Panc1 (cell line): ENCODE data around the gene MYH7. TPM values are rescaled to one million over a fixed set of nuclear protein-coding genes. Genes with fewer than 3 reads are reported as not detected.

Source experiments
- ATAC-seq: fragments of 200-7000 bp; cut with Tn5 transposase; 2 replicates; pipeline ENCODE4 v1.9.1; 2020; ENCODE audit warnings: mild to moderate bottlenecking, moderate library complexity
- BruUV-seq: library from RNA; stranded (reverse); fragments of 400-500 nt; replicated peaks from 2 replicates; lab custom pipeline; 2021; lab: Mats Ljungman, UMichigan
- CTCF ChIA-PET: fragments of 300-600 bp; sonication (Branson Sonifier 250); formaldehyde crosslinking; loops from one replicate; lab custom pipeline; 2022; ENCODE audit warnings: antibody characterized with exemption; lab: Charles Lee
- POLR2A ChIA-PET: fragments of 300-600 bp; sonication (Branson Sonifier 250); formaldehyde crosslinking; loops from one replicate; lab custom pipeline; 2022; ENCODE audit warnings: antibody characterized with exemption; lab: Charles Lee
- DNase-seq: peaks from one replicate; pipeline ENCODE4 v3.0.0-alpha.2; 2010; ENCODE audit warnings: low read depth, low spot score
- H3K27ac ChIP-seq: 2 replicates; pipeline ENCODE4 v1.5.1; 2011; ENCODE audit warnings: mild to moderate bottlenecking, low read length, inconsistent platforms
- H3K27me3 ChIP-seq: fragments of 200-500 bp; sonication (Bioruptor generic); 2 replicates; pipeline ENCODE4 v1.6.0; 2014; ENCODE audit warnings: low read length, inconsistent platforms; ENCODE audit not compliant: control insufficient read depth, insufficient read depth
- H3K36me3 ChIP-seq: fragments of 200-500 bp; sonication (Bioruptor generic); 2 replicates; pipeline ENCODE4 v1.5.1; 2014; ENCODE audit warnings: inconsistent platforms, mild to moderate bottlenecking, low read length, moderate library complexity; ENCODE audit not compliant: control insufficient read depth, insufficient read depth
- H3K4me1 ChIP-seq: 2 replicates; pipeline ENCODE4 v1.5.1; 2011; ENCODE audit warnings: inconsistent platforms, mild to moderate bottlenecking, low read length, moderate library complexity; ENCODE audit not compliant: control insufficient read depth, insufficient read depth
- H3K4me3 ChIP-seq, 2 experiments: 2 replicates each; pipeline ENCODE4 v1.5.1; 2011 to 2012; ENCODE audit warnings: low read depth in 2 of 2, low read length in 2 of 2, mild to moderate bottlenecking in 2 of 2, inconsistent platforms in 1 of 2, moderate library complexity in 1 of 2
- H3K9me3 ChIP-seq: fragments of 200-500 bp; sonication (Bioruptor generic); 2 replicates; pipeline ENCODE4 v1.5.1; 2014; ENCODE audit warnings: low read depth, mild to moderate bottlenecking, inconsistent platforms, low read length, moderate library complexity; ENCODE audit not compliant: control insufficient read depth, insufficient read depth
- POLR2AphosphoS5 ChIP-seq: IDR thresholded peaks from 2 replicates; pipeline ENCODE4 v1.6.1; 2012; ENCODE audit warnings: mild to moderate bottlenecking, low read depth, low read length, moderate library complexity
- SIN3A ChIP-seq: IDR thresholded peaks from 2 replicates; pipeline ENCODE4 v1.6.1; 2012; ENCODE audit warnings: low read depth, mild to moderate bottlenecking, low read length, moderate library complexity, borderline replicate concordance; ENCODE audit not compliant: insufficient read depth
- TCF7L2 ChIP-seq: IDR thresholded peaks from 2 replicates; pipeline ENCODE4 v1.6.1; 2011; ENCODE audit warnings: mild to moderate bottlenecking, low read depth, low read length, inconsistent platforms
- in situ Hi-C: cut with HindIII; loops from 2 replicates; pipeline ENCODE4 v1.10.0; 2016; ENCODE audit warnings: low sequenced_read_pairs, low pct_unique_long_range_greater_than_20kb
- intact Hi-C: fragments of 100-400 bp; cut with micrococcal nuclease; formaldehyde crosslinking; loops from one replicate; pipeline ENCODE4 v1.10.0; 2022; ENCODE audit not compliant: unreplicated experiment
- total RNA-seq: library from RNA; stranded (reverse); gene quantifications from one replicate; pipeline ENCODE4 v1.2.1, GENCODE V29; 2021; ENCODE audit not compliant: unreplicated experiment
- TF ChIP-seq, protein P1 (sequence below), 2 experiments: IDR thresholded peaks; 2 replicates each; pipeline ENCODE4 v1.6.1; 2011 to 2012; ENCODE audit warnings: low read depth in 2 of 2, control low read depth in 1 of 2, low read length in 1 of 2, mild to moderate bottlenecking in 1 of 2, moderate library complexity in 1 of 2; ENCODE audit not compliant: insufficient read depth in 1 of 2
- TF ChIP-seq, protein P2 (sequence below): fragments of 450-650 bp; IDR thresholded peaks from 2 replicates; pipeline ENCODE4 v1.5.1; 2017; ENCODE audit warnings: mild to moderate bottlenecking

Gene MYH7
- total RNA-seq, 1 experiment from 2014 or later = not detected

DNA sequence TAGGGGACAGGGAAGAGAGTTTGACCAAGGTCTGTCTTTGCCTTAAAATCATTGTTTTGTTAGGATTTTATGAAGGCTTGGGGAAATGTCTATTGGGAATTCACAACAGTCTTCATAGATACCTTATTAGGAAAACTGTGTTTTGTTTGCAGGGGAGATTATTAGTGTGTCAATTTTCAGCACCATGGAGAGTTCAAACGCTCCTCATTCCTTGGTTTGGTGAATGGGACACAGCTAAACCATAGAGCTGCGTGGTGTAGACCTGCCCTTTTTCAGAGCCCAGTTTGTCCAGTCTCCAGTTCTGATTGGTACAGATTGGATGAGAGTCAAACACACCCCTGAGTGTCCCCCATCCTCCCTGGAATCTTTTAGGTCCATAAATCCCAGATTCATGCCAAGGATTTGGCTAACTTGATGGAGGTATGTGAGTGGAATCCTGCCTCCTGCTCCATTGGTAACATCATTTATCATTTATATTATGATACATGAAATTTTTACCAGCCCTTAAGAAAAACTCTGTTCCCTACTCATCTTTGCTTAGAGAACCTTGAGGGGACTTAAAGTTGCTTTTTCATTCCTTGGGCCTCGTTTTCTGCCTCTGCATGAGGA, 46.0 kb upstream of the MYH7 start:
- TF ChIP-seq, protein P1, sequence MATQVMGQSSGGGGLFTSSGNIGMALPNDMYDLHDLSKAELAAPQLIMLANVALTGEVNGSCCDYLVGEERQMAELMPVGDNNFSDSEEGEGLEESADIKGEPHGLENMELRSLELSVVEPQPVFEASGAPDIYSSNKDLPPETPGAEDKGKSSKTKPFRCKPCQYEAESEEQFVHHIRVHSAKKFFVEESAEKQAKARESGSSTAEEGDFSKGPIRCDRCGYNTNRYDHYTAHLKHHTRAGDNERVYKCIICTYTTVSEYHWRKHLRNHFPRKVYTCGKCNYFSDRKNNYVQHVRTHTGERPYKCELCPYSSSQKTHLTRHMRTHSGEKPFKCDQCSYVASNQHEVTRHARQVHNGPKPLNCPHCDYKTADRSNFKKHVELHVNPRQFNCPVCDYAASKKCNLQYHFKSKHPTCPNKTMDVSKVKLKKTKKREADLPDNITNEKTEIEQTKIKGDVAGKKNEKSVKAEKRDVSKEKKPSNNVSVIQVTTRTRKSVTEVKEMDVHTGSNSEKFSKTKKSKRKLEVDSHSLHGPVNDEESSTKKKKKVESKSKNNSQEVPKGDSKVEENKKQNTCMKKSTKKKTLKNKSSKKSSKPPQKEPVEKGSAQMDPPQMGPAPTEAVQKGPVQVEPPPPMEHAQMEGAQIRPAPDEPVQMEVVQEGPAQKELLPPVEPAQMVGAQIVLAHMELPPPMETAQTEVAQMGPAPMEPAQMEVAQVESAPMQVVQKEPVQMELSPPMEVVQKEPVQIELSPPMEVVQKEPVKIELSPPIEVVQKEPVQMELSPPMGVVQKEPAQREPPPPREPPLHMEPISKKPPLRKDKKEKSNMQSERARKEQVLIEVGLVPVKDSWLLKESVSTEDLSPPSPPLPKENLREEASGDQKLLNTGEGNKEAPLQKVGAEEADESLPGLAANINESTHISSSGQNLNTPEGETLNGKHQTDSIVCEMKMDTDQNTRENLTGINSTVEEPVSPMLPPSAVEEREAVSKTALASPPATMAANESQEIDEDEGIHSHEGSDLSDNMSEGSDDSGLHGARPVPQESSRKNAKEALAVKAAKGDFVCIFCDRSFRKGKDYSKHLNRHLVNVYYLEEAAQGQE (IDR thresholded peaks at IDR 0.05; ENCODE audit: insufficient read depth in 1 of 2, low read depth in 2 of 2, low read length in 1 of 2) = peak; percentile 83 to 84
- no peak for TF ChIP-seq POLR2AphosphoS5

DNA sequence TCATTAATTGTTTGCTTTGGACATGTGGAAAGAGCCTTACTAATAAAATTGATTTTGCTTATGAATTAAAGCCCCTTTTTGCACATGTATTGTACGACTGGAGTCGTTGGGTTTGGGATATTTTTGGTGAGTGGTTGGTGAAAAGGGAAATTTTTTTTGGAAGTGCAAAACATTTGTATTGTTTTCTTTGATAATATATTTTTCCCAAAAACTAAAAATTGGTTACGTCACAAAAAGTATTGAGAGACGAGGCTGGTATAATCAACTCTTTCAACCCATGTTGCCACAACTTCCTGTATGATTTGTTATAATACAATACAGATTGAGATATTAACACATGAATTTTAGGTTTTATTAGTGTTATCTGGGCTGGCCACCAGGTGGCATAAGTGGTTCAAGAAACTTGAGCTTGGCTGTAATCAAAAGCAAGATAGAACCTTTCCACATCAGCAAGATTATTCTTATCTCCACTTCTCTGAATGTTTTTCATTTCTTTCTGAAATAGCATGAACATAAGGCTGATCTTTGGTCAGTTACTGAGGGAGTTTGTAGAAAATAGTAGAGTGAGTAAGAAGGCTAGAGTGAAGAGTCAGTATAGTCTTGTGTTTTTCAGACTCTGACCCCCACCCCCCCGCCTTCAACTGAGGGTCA, 42.8 kb upstream of the MYH7 start:
- POLR2A ChIA-PET = no interaction called here
- no peak for ATAC-seq
- Histone ChIP-seq H3K27ac (no peak overlapping the region), H3K4me3 (no peak overlapping the region), H3K36me3 (peaks cover 32% of the 10 kb centered on the region), H3K9me3 (no peaks in the 10 kb centered on the region), H3K4me1 (no peaks in the 10 kb centered on the region), H3K27me3 (no peaks in the 10 kb centered on the region)
- in situ Hi-C loops (no loop called here), intact Hi-C loops (loop anchor here (2.0 kb wide), 1 partner anchor 81 kb away; no protein-coding TSS in a partner anchor)
- BruUV-seq = no TSS peak
- CTCF ChIA-PET = interaction anchor here (0.6 to 1.9 kb wide), 4 partner anchors 34 to 558 kb away, joined by 3 to 13 read pairs (median 8); no protein-coding TSS in a partner anchor
- TF ChIP-seq POLR2AphosphoS5 (no peak), SIN3A (no peak), TCF7L2 (no peak)
- TF ChIP-seq, protein P1 (IDR thresholded peaks at IDR 0.05; ENCODE audit: insufficient read depth in 1 of 2, low read depth in 2 of 2, low read length in 1 of 2) = no peak
- TF ChIP-seq, protein P2, sequence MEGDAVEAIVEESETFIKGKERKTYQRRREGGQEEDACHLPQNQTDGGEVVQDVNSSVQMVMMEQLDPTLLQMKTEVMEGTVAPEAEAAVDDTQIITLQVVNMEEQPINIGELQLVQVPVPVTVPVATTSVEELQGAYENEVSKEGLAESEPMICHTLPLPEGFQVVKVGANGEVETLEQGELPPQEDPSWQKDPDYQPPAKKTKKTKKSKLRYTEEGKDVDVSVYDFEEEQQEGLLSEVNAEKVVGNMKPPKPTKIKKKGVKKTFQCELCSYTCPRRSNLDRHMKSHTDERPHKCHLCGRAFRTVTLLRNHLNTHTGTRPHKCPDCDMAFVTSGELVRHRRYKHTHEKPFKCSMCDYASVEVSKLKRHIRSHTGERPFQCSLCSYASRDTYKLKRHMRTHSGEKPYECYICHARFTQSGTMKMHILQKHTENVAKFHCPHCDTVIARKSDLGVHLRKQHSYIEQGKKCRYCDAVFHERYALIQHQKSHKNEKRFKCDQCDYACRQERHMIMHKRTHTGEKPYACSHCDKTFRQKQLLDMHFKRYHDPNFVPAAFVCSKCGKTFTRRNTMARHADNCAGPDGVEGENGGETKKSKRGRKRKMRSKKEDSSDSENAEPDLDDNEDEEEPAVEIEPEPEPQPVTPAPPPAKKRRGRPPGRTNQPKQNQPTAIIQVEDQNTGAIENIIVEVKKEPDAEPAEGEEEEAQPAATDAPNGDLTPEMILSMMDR = peak; percentile 60; the same call in 1 of the 2 replicates
- DNase-seq = peak; percentile 33

More for the DNA sequence above, 46.0 kb upstream of the MYH7 start:
- in situ Hi-C loops = no loop called here
- Histone ChIP-seq H3K4me1 (no peaks in the 10 kb centered on the region), H3K36me3 (peaks cover 15% of the 10 kb centered on the region), H3K9me3 (no peaks in the 10 kb centered on the region), H3K27me3 (no peaks in the 10 kb centered on the region), H3K27ac (no peak overlapping the region), H3K4me3 (no peak overlapping the region)
- POLR2A ChIA-PET = no interaction called here
- CTCF ChIA-PET = no interaction called here
- DNase-seq (no peak), ATAC-seq (no peak)
- BruUV-seq = no TSS peak
- intact Hi-C loops = no loop called here
